Spleen (tissue), 11 donors: Measurements from ENCODE around the gene SH3RF1. TPM values are rescaled to one million over a fixed set of nuclear protein-coding genes. Genes with fewer than 3 reads are reported as not detected.

Experiments used
- DNase-seq: peaks from one replicate; pipeline ENCODE4 v3.0.0-alpha.2; 2020
- H3K27ac ChIP-seq, 8 donors: fragments of 200-600 bp; sonication (generic) in 7 of 8; 1 replicate in 4 of 8; 2 replicates in 4 of 8; pipeline versions ENCODE4 v1.5.0 to v1.8.0; 2016 to 2021; ENCODE audit warnings: inconsistent platforms in 4 of 8, mild to moderate bottlenecking in 4 of 8, moderate library complexity in 1 of 8
- H3K27me3 ChIP-seq, 7 donors: fragments of 200-600 bp; sonication (generic) in 6 of 7; replicated peaks in 1 of 7; 1 replicate in 4 of 7; 2 replicates in 3 of 7; pipeline versions ENCODE4 v1.5.0 to v1.8.0; 2016 to 2021; ENCODE audit warnings: inconsistent platforms in 3 of 7, mild to moderate bottlenecking in 1 of 7
- H3K36me3 ChIP-seq, 6 donors: fragments of 200-600 bp; sonication (generic) in 5 of 6; 1 replicate in 4 of 6; 2 replicates in 2 of 6; pipeline versions ENCODE4 v1.5.0 to v1.8.0; 2016 to 2021; ENCODE audit warnings: inconsistent platforms in 2 of 6
- H3K4me1 ChIP-seq, 6 donors: fragments of 200-600 bp; sonication (generic) in 5 of 6; 1 replicate in 3 of 6; 2 replicates in 3 of 6; pipeline versions ENCODE4 v1.5.0 to v1.8.0; 2016 to 2021; ENCODE audit warnings: inconsistent platforms in 3 of 6
- H3K4me3 ChIP-seq, 8 donors: fragments of 200-600 bp; sonication (generic) in 7 of 8; 1 replicate in 4 of 8; 2 replicates in 4 of 8; pipeline versions ENCODE4 v1.5.0 to v1.8.0; 2016 to 2021; ENCODE audit warnings: inconsistent platforms in 4 of 8, mild to moderate bottlenecking in 4 of 8, moderate library complexity in 2 of 8
- H3K9me3 ChIP-seq, 8 donors: fragments of 200-600 bp; sonication (generic) in 7 of 8; 1 replicate in 4 of 8; 2 replicates in 4 of 8; pipeline versions ENCODE4 v1.5.0 to v1.8.0; 2016 to 2021; ENCODE audit warnings: inconsistent platforms in 4 of 8
- POLR2A ChIP-seq, 3 donors: fragments of 450-650 bp; IDR thresholded peaks; one replicate each; pipeline ENCODE4 v1.5.1; 2017; ENCODE audit warnings: antibody characterized with exemption in 3 of 3, mild to moderate bottlenecking in 1 of 3
- POLR2AphosphoS5 ChIP-seq, 3 donors: sonication (generic); formaldehyde crosslinking; IDR thresholded peaks; one replicate each; pipeline ENCODE4 v1.5.1; 2017; ENCODE audit warnings: antibody characterized with exemption in 3 of 3
- whole genome bisulfite sequencing, 5 donors: extraction: QIAGEN DNeasy Blood & Tissue Kit in 3 of 5; methylation state at CpG; one replicate each; pipeline versions ENCODE4 v1.1.5 to v1.1.7; 2013 to 2018; 5-methylcytosine and 5-hydroxymethylcytosine counted together
- intact Hi-C: fragments of 100-400 bp; cut with DNase I; formaldehyde crosslinking; loops from one replicate; pipeline ENCODE4 v1.15.0; 2023; ENCODE audit warnings: low total_unique reads
- polyA plus RNA-seq, 3 donors: library from polyadenylated mRNA; stranded (reverse); fragments of 200-250 nt; gene quantifications; one replicate each; pipeline ENCODE4 v1.2.1, GENCODE V29; 2013
- total RNA-seq, 7 donors: library from RNA; depleted of rRNA in 3 of 7; stranded (reverse); fragments of >200 nt in 3 of 7; fragmentation: NEBNext Ultra II Directional in 4 of 7; extraction: Animal tissue kit (Norgen Biotek cat#: 25700) in 4 of 7; gene quantifications; one replicate each; pipeline versions ENCODE4 v1.1.0 to v1.2.1, GENCODE V29; 2016 to 2021
- TF ChIP-seq, protein P1 (sequence below), 11 experiments: fragments of 200-600 bp in 7 of 11; fragments of 450-650 bp in 4 of 11; sonication (generic) in 4 of 11; IDR thresholded peaks in 8 of 11; conservative IDR thresholded peaks in 3 of 11; 1 replicate in 7 of 11; 2 replicates in 4 of 11; pipeline versions ENCODE4 v1.4.0 to v1.8.0; 2016 to 2021; ENCODE audit warnings: antibody characterized with exemption in 11 of 11, inconsistent platforms in 4 of 11, mild to moderate bottlenecking in 1 of 11
- donor health status: healthy with polysubstance abuse.
- donor health status: DM: no; HTN: no; CAD: no; lungs with moderate emphysema.
- donor health status: DM: no; HTN: no; CAD: no.
- donor health status: Bipolar disorder and iron deficiency.
- donor health status: healthy.
- donor health status: DM: no; HTN: no; CAD: no.
- donor health status: DM: yes; HTN: yes; CAD: no.

The SH3RF1 gene
- total and polyA plus RNA-seq, 10 donors = 1.1 to 18.6 (median 10.0) TPM

DNA sequence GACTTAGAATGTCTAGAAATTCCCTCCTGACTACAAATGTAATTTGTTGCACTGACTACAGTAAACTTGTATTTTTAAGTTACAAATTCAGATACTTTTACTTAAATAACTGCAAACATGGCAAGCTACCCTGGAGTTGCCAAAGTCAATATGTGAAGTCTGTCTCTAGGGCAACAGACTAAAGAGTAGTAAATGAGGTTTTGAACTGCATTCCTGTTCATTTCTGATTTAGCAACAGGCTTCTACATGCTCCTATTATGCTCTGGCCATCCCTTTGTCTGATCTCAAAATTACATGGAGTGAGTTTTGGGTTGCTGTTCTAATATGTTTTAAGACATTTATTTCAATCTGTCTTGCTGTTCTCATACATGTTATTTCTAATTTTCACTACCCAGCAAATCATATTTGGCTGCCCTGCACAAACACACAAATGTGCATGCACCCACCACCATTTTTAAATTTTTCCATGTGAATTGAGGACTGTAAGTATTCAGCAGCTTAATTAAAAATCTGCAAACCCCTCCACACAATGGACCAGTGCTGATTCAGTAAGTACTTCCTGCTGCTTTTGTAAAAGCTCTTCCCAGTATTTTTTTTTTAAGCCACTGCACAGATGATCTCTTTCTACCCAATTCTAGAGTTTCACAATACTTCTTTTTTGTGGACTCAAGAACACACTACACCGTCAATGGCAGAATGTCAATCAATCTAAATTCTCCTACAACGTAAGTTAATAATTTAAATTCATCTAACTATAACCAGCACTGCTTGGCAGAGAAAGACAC, 26.7 kb downstream of the SH3RF1 start:
- H3K36me3 ChIP-seq = no peaks in the 10 kb centered on the region
- H3K4me3 ChIP-seq = no peak overlapping the region
- WGBS, 5 donors = 41 to 67% (median 52%) methylated on average over 2 of the region's 2 CpGs
- DNase-seq = no peak
- no peaks in the 10 kb centered on the region for H3K9me3 ChIP-seq
- intact Hi-C loops = no loop called here
- H3K27me3 ChIP-seq = no peaks in the 10 kb centered on the region
- no peak for TF ChIP-seq POLR2AphosphoS5 (IDR thresholded peaks at IDR 0.05)
- TF ChIP-seq POLR2A (IDR thresholded peaks at IDR 0.05) = no peak
- TF ChIP-seq, protein P1, sequence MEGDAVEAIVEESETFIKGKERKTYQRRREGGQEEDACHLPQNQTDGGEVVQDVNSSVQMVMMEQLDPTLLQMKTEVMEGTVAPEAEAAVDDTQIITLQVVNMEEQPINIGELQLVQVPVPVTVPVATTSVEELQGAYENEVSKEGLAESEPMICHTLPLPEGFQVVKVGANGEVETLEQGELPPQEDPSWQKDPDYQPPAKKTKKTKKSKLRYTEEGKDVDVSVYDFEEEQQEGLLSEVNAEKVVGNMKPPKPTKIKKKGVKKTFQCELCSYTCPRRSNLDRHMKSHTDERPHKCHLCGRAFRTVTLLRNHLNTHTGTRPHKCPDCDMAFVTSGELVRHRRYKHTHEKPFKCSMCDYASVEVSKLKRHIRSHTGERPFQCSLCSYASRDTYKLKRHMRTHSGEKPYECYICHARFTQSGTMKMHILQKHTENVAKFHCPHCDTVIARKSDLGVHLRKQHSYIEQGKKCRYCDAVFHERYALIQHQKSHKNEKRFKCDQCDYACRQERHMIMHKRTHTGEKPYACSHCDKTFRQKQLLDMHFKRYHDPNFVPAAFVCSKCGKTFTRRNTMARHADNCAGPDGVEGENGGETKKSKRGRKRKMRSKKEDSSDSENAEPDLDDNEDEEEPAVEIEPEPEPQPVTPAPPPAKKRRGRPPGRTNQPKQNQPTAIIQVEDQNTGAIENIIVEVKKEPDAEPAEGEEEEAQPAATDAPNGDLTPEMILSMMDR (IDR thresholded peaks at IDR 0.05 in 8 of 11, conservative IDR thresholded peaks at IDR 0.05 in 3 of 11) = no peak
- H3K4me1 ChIP-seq = peaks cover 0 to 15% (median 0%) of the 10 kb centered on the region in 6 donors
- no peak overlapping the region for H3K27ac ChIP-seq

DNA sequence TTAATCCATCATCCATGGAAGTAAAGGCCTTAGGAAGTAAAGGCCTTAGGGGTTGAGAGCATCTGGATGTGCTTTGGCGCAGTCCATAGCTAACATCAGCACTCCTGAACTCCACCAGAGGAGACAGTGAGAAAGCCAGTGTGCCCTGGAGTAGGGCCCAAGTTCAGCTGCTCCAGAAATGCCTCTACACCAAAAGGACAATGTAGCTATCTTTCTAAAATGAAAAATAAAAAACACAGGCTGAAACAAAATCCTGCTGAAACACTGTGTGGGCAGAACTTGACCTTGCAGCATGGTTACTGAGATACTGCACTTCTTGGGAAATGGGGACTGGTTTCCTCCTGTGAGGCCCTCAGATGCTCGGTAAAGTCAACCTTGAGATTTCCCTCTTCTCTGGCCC, 29.3 kb downstream of the SH3RF1 start:
- no peak overlapping the region for H3K27ac ChIP-seq
- H3K27me3 ChIP-seq = no peaks in the 10 kb centered on the region
- H3K36me3 ChIP-seq = no peaks in the 10 kb centered on the region
- H3K9me3 ChIP-seq = no peaks in the 10 kb centered on the region
- 59 to 74% (median 63%) methylated on average over 2 of the region's 2 CpGs for WGBS, 5 donors
- H3K4me3 ChIP-seq = no peak overlapping the region
- TF ChIP-seq, protein P1 (IDR thresholded peaks at IDR 0.05 in 8 of 11, conservative IDR thresholded peaks at IDR 0.05 in 3 of 11) = no peak
- H3K4me1 ChIP-seq = peaks cover 0 to 15% (median 1%) of the 10 kb centered on the region in 6 donors
- DNase-seq = no peak
- intact Hi-C loops = no loop called here

- no peak overlapping the region for H3K4me3 ChIP-seq
- H3K4me1 ChIP-seq = peaks cover 0 to 11% (median 0%) of the 10 kb centered on the region in 6 donors
- TF ChIP-seq POLR2A (IDR thresholded peaks at IDR 0.05) = no peak
- H3K27me3 ChIP-seq = no peaks in the 10 kb centered on the region
- WGBS, 5 donors = 78 to 81% (median 79%) methylated on average over 7 of the region's 7 CpGs
- H3K9me3 ChIP-seq = no peaks in the 10 kb centered on the region
- intact Hi-C loops = no loop called here
- H3K36me3 ChIP-seq = no peaks in the 10 kb centered on the region
- no peak for DNase-seq
- H3K27ac ChIP-seq = no peak overlapping the region
Observed at GRCh38 chr4:169239221-169239905, 31.4 kb downstream of the SH3RF1 start.

DNA sequence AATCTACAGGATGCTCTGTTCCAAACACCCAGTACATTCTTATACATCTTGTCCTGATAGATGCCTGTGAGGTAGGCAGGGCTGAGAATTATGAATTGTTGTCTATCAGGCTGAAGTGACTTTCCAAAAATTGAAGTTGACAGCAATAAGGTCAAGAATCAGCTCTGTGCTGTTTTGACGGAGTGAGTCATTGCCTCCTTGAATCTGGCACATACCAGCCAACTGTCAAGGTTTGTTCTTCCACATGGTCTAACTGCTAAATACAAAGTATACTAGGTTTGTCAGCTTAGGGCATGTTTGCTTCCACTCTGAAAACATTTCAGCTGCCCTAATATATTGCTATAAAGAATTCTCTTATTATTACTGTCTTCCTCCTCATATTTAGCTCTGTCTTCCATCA, 32.3 kb downstream of the SH3RF1 start:
- intact Hi-C loops = no loop called here
- H3K27me3 ChIP-seq = no peaks in the 10 kb centered on the region
- H3K4me3 ChIP-seq = no peak overlapping the region
- H3K4me1 ChIP-seq = peaks cover 0 to 4% (median 0%) of the 10 kb centered on the region in 6 donors
- H3K36me3 ChIP-seq = no peaks in the 10 kb centered on the region
- no peaks in the 10 kb centered on the region for H3K9me3 ChIP-seq
- no peak overlapping the region for H3K27ac ChIP-seq
- DNase-seq = no peak
- WGBS, 5 donors = 82 to 86% (median 84%) methylated on average over 1 of the region's 1 CpG
- TF ChIP-seq, protein P1 (IDR thresholded peaks at IDR 0.05 in 8 of 11, conservative IDR thresholded peaks at IDR 0.05 in 3 of 11) = no peak
- TF ChIP-seq POLR2A (IDR thresholded peaks at IDR 0.05) = no peak
- no peak for TF ChIP-seq POLR2AphosphoS5 (IDR thresholded peaks at IDR 0.05)
